Dermis microvascular lymphatic vessel endothelial cell (primary cell): ENCODE data around the gene OR6Y1. TPM values are rescaled to one million over a fixed set of nuclear protein-coding genes. Genes with fewer than 3 reads are reported as not detected.

ENCODE experiments used
- DNase-seq, 2 donors: peaks; one replicate each; pipeline versions ENCODE4 v3.0.0 to v3.0.0-alpha.2; 2010; ENCODE audit warnings: low read depth in 2 of 2
- total RNA-seq: library from RNA; depleted of rRNA; stranded (reverse); fragments of >200 nt; gene quantifications from 2 replicates; pipeline ENCODE4 v1.2.1, GENCODE V29; 2014

OR6Y1 gene
- total RNA-seq, result not detected in 2 replicates

DNA sequence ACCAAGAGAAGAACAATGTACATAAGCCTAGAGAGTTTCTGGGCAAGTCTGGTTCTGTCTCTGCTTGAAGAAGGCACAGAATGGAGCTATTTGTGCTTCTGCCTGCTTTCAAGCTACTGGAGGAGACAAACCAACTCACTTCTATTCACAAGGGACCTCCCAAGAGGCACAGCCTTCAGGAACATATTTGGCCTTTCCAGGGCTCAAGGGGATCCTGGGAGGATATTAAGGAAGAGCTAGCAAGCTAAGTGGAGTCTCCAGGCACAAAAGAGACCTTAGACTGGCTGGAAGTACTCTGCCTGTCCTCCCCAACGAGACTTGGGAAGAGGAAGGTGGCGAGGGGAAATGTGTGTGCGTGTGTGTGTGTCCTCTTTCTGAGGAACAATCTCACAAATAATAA is at the start of gene OR6Y1:
Gene OR6Y1 (minus strand): TSS at position 54 of the 400 bp plus-strand sequence. CDS start 6,300 bp downstream, outside the sequence.
- no peak for DNase-seq

DNA sequence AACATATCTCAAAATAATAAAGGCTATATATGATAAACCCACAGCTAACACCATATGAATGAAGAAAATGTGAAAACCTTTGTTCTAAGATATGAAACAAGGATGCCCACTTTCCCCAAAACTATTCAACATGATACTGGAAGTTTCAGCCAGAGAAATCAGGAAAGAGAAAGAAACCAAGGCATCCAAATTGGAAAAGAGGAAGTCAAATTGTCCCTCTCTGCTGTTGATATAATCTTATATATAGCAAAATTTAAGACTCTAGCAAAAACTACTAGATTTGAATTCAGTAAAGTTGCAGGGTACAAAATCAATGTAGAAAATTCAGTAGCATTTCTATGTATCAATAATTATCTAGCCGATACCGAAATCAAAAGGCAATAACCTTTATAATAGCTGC is 46.5 kb upstream of the OR6Y1 start:
- DNase-seq, result no peak

GRCh38 chr1:158586942-158587341 is 32.7 kb upstream of the OR6Y1 start:
- no peak for DNase-seq

DNA sequence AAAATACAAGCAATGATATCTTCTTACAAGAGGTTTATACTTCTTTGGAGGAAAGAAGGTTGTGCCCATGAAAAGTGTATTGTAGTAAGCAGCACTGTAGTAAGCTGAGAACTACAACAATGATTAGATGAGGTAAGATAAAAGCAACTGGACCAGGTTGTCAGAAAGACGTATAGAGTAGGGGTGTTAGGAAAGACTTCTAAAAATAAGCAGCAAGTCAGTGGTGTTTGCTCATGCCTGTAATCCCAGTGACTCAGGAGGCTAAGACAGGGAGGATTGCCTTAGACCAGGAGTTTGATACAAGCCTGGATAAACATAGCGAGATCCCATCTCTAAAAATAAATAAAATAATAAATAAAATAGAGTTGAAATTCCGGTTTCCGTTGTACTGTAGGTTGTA is 29.8 kb upstream of the OR6Y1 start:
- no peak for DNase-seq

- DNase-seq, result no peak
Observed at GRCh38 chr1:158579733-158580132, 25.5 kb upstream of the OR6Y1 start, which contains the start of gene OR10X1. Gene OR10X1, minus strand, starts transcription at chr1:158579899. Its CDS starts 0 bp downstream, at chr1:158579899.

DNA sequence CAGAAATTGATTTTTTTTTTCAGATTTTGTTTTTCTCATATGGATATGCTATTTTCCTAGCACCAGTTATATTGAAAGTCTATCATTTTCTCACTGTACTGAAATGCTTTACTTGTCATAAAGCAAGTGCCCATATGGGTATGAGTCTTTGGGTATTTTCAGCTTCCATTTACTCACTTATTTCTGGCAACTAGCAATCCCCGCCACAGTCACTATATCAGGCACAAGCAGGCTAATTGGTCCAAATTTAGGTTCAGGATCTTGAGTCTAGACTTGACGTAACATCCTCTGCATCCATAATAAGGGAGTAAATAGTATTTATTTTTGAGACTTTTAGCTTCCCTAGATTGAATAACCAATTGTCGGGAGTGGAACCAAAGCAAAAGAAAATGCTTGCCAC is 23.4 kb upstream of the OR6Y1 start:
- DNase-seq, result no peak

GRCh38 chr1:158572226-158572625 is 18.0 kb upstream of the OR6Y1 start:
- no peak for DNase-seq

GRCh38 chr1:158570480-158570879 is 16.3 kb upstream of the OR6Y1 start, which contains the start of gene OR6P1:
Gene OR6P1, minus strand, starts transcription at chr1:158570580. Its CDS starts 6,976 bp downstream, at chr1:158563604.
- no peak for DNase-seq

GRCh38 chr1:158564608-158565007 is 10.4 kb upstream of the OR6Y1 start:
- no peak for DNase-seq

GRCh38 chr1:158563853-158564252 is 9.6 kb upstream of the OR6Y1 start:
- no peak for DNase-seq

GRCh38 chr1:158559696-158560095 is 5.5 kb upstream of the OR6Y1 start:
- DNase-seq, result no peak

DNA sequence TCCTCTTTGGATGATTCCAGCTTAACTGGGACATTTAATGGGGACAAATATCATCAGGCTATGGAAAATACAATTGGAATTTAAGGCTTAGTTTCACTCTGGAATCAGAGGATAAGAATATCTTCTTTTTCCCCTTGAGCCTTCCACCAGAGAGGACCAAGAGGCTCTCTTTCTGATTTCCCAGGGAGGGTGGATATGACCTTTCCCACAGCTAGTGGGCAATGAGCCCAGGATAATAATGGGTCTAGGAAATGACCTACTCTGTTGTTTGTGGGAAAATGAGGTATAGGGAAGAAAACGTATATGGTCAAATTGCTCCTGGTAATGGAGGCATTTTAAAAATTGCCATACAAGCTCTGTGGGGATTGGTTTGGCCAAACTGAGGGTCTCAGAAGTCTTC is 1.9 kb downstream of the OR6Y1 start:
- peak; percentile 8 to 12 for DNase-seq

- DNase-seq, result no peak
Observed at GRCh38 chr1:158547533-158547932, 6.7 kb downstream of the OR6Y1 start.

GRCh38 chr1:158537609-158538008 is 16.6 kb downstream of the OR6Y1 start:
- no peak for DNase-seq

DNA sequence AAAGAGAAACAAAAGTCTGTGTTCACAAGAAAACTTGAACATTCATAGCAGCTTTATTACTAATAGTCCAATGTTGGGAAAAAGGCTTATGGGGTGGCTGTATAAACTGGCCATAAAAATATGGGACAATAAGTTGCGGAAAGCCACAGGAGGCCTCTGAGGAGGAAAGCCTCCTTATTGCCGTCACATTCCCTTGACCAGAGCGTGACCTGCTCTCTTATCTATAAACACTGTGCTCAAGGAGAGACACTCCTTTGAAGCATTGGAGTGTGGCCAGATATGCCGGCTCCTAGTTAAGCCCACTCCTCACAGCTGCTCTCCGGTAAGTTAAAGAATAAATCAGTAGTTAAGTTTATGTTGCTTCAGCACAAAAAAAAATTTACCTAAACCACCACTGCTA is 19.7 kb downstream of the OR6Y1 start:
- DNase-seq, result no peak

DNA sequence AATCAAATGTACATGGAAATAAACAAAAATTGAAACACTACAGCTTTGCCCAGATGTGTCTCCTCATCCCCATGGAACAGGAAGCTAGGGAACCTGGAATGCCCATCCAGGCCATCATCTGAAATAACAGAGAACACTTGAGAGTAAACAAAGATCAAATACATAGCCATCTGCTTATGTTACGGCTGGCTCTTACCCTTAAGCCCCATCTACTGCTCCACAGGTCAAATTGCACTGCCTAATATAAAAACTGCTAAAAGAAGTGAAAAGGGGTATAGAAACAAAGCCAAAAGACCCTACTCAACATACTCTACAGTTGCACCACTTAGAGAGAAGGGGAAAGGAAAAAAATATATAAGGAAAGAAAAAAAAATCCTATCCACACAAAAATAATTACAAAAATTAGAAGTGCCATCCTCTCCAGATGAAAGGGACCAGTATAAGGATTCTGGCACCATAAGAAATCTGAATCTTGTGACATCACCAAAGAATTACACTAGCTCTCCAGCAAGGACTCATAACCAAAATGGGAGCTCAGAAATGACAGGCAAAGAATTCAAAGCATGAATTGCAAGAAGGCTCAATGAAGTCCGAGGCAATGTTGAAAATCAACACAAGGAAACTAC is 26.9 kb downstream of the OR6Y1 start:
- peak; percentile 36 to 55 for DNase-seq

DNA sequence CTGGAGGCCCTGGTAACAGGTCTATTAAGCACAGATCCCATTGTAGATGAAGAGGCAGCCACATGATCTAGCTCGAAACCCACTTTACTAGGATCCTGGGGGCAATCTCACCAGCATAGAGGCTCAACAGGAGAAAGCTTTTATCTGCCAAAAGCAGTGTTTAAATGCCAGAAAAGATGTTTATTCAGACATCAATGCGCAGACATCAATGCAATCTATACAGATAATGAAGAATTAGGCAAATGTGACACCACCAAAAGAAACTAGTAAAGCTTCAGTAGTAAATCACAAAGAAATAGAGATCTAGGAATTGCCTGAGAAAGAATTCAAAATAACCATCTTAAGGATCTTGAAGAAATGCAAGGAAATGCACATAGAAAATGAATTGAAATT is 32.5 kb downstream of the OR6Y1 start:
- DNase-seq, result no peak

GRCh38 chr1:158520955-158521665 is 33.1 kb downstream of the OR6Y1 start:
- DNase-seq, result no peak

GRCh38 chr1:158520021-158520420 is 34.2 kb downstream of the OR6Y1 start:
- DNase-seq, result no peak

DNA sequence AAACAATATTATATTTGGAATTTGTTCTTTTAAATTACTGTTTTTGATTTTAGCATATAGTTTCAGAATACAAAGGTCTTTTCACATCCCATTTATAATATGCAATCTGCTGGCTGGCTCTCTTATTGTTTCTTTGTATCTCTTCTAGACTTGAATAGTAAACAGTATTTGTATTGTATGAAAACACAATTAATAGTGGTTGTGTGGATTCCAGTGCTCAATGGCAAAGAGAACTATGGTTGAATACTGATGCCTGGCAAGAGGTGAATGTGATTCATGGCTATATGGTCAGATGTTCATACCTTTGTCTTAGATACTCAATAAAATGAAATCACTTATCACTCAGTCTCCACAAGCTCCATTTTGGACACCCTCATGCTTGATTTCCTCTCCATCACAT is 37.2 kb downstream of the OR6Y1 start:
- no peak for DNase-seq

DNA sequence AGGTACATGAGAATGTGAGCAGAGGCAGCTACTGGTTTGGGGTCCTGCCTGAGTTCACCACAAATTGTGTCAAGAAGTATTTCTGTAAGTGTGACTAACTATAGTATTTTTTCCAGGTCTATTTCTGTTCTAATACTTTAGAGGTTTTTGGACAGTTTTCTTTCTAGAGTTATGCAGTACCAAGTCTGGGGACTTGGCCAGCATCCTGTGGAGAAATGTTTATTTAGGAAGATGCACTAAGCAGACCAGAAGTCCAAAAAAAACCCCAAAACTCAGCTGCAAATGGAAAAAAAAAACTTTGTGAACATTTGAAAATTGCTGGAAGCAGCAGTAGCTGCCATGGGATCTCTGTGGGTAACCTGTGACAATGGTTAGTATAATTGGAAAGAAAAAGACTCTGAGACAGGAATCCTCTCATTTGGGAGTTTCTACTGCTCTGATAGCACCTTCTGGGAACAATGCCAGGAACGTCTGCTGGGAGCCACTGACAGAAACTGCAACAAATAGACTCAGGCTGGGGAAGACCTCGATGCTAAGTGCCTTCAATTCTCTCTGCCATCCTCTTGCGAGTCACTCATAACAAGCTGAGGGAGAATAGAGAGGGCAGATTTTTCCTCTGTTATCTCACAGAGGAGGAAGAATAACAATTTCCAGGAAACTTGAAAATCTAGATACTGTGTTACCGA is 44.6 kb downstream of the OR6Y1 start:
- DNase-seq, result no peak

GRCh38 chr1:158507511-158507910 is 46.7 kb downstream of the OR6Y1 start:
- no peak for DNase-seq
